Activated T-helper 17 cell treated with anti-CD3 and anti-CD28 coated beads, Interleukin-2, amount 50 U/mL, for 72 hours (primary cell): ENCODE measurements around the gene DUSP21. TPM values are rescaled to one million over a fixed set of nuclear protein-coding genes. Genes with fewer than 3 reads are reported as not detected.
"Not testable (repeated sequence)": the region's sequence is repeated elsewhere in the genome, so short reads cannot be mapped to it uniquely, and the experiment has no call there.

Experiments used
- ATAC-seq: fragments of 150-1000 bp; cut with Tn5 transposase; replicated peaks from 2 replicates; pipeline ENCODE4 v1.10.0; 2021; ENCODE audit warnings: mild to moderate bottlenecking, moderate library complexity
- H3K27ac Mint-ChIP-seq: one replicate; pipeline ENCODE4 v1.8.0; 2022; ENCODE audit warnings: mixed read lengths
- H3K27me3 Mint-ChIP-seq: one replicate; pipeline ENCODE4 v1.8.0; 2022; ENCODE audit warnings: mixed read lengths
- H3K36me3 Mint-ChIP-seq: one replicate; pipeline ENCODE4 v1.8.0; 2022; ENCODE audit warnings: low read depth, mild to moderate bottlenecking, mixed read lengths
- H3K4me1 Mint-ChIP-seq: one replicate; pipeline ENCODE4 v1.8.0; 2022; ENCODE audit warnings: mixed read lengths
- H3K4me3 Mint-ChIP-seq: one replicate; pipeline ENCODE4 v1.8.0; 2022; ENCODE audit warnings: mild to moderate bottlenecking, mixed read lengths
- H3K9me3 Mint-ChIP-seq: one replicate; pipeline ENCODE4 v1.8.0; 2022; ENCODE audit warnings: mixed read lengths
- total RNA-seq, 2 donors: library from RNA; stranded (reverse); gene quantifications; one replicate each; pipeline ENCODE4 v1.2.3, GENCODE V29; 2022

Gene DUSP21
- total RNA-seq: not detected

DNA sequence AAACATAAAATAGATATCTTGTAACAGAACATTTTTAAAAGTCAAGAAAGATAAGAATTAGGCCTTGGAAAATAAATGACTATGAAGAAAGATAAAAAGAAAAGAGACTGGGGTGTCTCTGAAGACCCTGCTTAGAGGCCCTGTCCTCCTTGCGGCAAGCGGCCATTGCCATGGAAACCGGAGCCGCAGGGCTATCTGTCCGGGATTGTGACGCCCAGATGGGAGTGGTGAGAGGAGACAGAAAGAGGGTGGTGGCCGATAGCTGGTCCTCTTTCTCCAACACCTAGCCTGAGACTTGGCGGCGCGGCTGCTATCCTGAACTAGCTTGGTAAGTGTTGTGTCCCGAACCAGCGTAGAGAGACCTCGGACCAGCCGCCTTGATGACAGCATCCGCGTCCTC is at the start of gene DUSP21:
Gene DUSP21, plus strand, starts transcription at position 269 of the 400 bp plus-strand sequence. Its CDS starts 112 bp downstream, at position 381.
- Mint-ChIP-seq H3K9me3 (no peaks in the 10 kb centered on the region), H3K4me3 (no peak within 1 kb of the TSS), H3K27me3 (no peaks in the 10 kb centered on the region), H3K27ac (no peak within 1 kb of the TSS), H3K36me3 (no peaks in the 10 kb centered on the region), H3K4me1 (no peaks in the 10 kb centered on the region)
- no peak for ATAC-seq

DNA sequence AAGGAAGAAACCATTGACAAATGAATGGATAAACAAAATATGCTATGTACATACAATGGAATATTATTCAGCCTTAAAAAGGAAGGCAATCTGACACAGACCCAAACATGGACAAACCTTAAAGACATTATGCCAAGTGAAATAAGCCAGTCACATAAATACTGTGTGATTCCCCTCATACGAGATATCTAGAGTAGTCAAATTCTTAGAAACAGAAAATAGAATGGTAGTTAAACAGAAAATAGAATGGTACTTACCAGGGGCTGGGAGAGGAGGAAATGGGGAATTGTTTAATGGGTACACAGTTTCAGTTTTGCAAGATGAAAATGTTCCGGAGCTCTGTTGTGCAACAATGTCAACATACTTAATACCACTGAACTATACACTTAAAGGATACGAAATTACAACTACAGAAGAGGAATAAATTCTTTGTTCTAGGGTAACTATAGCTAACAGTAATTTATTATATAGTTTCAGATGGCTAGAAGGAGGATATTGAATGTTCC is 47.8 kb upstream of the DUSP21 start:
- Mint-ChIP-seq H3K27ac (no peak overlapping the region), H3K27me3 (no peaks in the 10 kb centered on the region), H3K4me1 (no peaks in the 10 kb centered on the region), H3K9me3 (no peaks in the 10 kb centered on the region), H3K4me3 (no peak overlapping the region), H3K36me3 (no peaks in the 10 kb centered on the region)
- ATAC-seq: no peak

DNA sequence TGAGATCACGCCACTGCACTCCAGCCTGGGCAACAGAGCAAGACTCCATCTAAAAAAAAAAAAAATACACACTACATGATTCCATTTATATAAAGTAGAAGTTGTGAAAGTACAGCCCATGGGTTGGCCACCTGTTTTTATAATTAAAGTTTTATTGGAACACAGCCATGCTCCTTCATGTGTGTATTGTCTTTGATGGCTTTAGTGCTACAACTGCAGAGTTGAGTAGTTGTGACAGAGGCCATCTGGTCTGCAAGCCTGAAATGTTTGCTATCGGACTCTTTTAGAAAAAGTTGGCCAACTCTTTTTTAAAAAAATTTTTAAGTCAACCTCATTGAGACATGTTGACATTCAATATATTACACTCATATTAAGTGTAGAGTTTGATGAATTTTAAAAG is 41.2 kb upstream of the DUSP21 start:
- no peak overlapping the region for H3K27ac Mint-ChIP-seq
- H3K36me3 Mint-ChIP-seq: no peaks in the 10 kb centered on the region
- H3K27me3 Mint-ChIP-seq: no peaks in the 10 kb centered on the region
- ATAC-seq: no peak
- H3K4me1 Mint-ChIP-seq: no peaks in the 10 kb centered on the region
- H3K4me3 Mint-ChIP-seq: no peak overlapping the region
- no peaks in the 10 kb centered on the region for H3K9me3 Mint-ChIP-seq

DNA sequence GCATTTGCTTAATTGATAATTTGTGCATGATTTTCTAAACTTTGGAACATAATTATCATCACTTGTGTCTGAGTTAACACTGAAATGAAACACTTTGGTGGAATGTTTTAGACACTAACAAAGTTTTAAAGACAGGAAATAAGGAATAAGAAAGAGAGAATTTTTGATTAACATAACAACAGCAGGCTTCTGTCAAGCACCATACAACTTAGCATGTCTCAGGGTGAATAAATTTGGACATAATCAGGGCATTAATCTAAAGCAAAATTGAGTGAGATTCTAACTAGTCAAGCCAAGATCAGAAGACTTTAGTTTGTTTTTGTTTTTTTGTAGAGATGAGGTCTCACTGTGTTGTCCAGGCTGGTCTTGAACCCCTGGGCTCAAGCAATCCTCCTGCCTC is 28.1 kb upstream of the DUSP21 start:
- H3K27ac Mint-ChIP-seq: no peak overlapping the region
- H3K9me3 Mint-ChIP-seq: no peaks in the 10 kb centered on the region
- H3K36me3 Mint-ChIP-seq: no peaks in the 10 kb centered on the region
- no peak for ATAC-seq
- no peak overlapping the region for H3K4me3 Mint-ChIP-seq
- no peaks in the 10 kb centered on the region for H3K4me1 Mint-ChIP-seq
- H3K27me3 Mint-ChIP-seq: no peaks in the 10 kb centered on the region

DNA sequence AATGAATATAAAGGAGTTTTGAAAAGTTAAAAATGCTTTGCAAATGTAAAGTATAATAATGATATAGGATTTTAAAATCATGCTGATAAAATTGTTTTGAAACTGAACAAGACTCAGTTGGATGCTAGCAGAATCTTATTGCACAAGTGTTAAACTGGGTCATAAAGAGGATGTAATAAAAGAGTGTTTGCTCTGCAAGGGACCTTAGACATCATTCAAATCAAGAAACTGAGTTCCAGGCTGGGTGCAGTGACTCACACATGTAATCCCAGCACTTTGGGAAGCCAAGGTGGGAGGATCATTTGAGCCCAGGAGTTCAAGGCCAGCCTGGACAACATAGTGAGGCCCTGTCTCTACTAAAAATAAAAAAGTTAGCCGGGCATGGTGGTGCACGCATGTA is 27.5 kb upstream of the DUSP21 start:
- no peak for ATAC-seq
- no peaks in the 10 kb centered on the region for H3K36me3 Mint-ChIP-seq
- no peak overlapping the region for H3K27ac Mint-ChIP-seq

DNA sequence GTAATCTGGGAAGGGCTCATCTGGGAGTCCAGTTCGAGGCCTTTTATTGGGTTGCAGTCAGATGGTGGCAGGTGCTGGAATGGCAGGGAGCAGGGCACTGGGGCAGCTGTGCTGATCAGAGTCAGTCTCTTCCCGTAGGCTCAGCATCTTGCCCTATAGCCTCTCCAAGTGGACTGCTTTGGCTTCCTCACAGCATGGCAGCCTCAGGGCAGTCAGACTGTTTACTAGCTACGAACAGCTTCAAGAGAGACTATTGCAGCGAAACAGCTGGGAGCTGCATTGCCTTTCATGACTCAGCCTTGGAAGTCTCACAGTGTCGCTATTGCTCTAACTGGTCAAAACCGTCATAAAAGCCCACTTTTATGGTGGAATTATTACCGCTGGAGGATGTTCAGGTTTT is 26.8 kb upstream of the DUSP21 start:
- Mint-ChIP-seq H3K9me3 (no peaks in the 10 kb centered on the region), H3K27me3 (no peaks in the 10 kb centered on the region), H3K36me3 (no peaks in the 10 kb centered on the region), H3K4me1 (no peaks in the 10 kb centered on the region), H3K27ac (no peak overlapping the region), H3K4me3 (no peak overlapping the region)
- no peak for ATAC-seq

More for the DNA sequence above, 27.5 kb upstream of the DUSP21 start:
- Mint-ChIP-seq H3K9me3 (no peaks in the 10 kb centered on the region), H3K27me3 (no peaks in the 10 kb centered on the region), H3K4me3 (no peak overlapping the region), H3K4me1 (no peaks in the 10 kb centered on the region)

DNA sequence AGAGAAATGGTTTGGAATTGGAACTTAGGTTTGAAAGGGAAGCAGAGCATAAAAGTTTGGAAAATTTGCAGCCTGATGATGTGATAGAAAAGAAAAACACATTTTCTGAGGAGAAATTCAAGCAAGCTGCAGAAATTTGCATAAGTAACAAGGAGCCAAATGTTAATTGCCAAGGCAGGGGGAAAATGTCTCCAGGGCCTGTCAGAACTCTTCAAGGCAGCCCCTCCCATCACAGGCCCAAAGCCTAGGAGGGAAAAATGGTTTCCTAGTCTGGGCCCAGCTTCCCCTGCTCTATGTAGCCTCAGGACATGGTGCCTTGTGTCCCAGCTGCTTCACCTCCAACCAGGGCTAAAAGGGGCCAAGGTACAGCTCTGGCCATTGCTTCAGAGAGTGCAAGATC is 21.2 kb upstream of the DUSP21 start:
- Mint-ChIP-seq H3K27ac (no peak overlapping the region), H3K4me3 (no peak overlapping the region), H3K36me3 (no peaks in the 10 kb centered on the region), H3K27me3 (no peaks in the 10 kb centered on the region), H3K9me3 (no peaks in the 10 kb centered on the region), H3K4me1 (no peaks in the 10 kb centered on the region)
- ATAC-seq: no peak

DNA sequence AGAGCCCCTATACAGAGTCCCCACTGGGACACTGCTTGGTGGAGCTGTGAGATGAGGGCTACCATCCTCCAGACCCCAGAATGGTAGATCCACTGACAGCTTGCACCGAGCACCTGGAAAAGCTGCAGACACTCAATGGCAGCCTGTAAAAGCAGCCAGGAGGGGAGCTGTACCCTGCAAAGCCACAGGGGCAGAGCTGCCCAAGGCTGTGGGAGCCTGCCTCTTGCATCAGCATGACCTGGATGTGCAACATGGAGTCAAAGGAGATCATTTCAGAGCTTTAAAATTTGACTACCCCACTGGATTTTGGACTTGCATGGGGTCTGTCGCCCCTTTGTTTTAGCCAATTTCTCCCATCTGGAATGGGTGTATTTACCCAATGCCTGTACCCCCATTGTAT is 20.6 kb upstream of the DUSP21 start:
- ATAC-seq, H3K9me3 Mint-ChIP-seq, H3K4me3 Mint-ChIP-seq, H3K27ac Mint-ChIP-seq, H3K36me3 Mint-ChIP-seq, H3K4me1 Mint-ChIP-seq, H3K27me3 Mint-ChIP-seq: not testable (repeated sequence)

DNA sequence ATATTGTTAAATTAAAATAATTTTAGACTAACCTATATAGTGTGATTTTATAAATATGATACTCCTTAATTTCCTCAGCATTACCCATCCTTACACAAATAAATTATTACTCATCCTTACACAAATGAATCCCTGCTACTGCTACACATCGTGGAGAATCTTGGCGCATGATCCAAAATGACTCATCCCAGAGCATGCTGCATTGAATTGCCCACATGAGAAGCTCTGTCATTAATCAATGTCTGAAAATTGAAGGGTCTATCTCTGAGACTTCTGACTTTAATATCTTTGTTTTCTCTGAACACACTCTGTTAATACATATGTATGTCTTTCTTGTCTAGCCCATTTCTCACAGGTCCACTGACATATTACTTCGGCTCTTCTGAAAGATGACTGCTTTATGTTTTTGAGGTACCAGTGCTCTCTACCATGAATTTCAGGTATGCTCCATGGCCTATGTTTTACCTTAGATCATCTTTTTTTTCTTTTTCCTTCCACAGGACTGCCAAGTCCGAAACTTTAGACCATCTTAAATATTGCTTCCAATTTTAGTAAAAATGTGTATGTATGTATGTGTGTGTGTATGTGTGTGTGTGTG is 15.7 kb upstream of the DUSP21 start:
- Mint-ChIP-seq H3K4me3 (no peak overlapping the region), H3K4me1 (no peaks in the 10 kb centered on the region), H3K27ac (no peak overlapping the region), H3K27me3 (no peaks in the 10 kb centered on the region), H3K9me3 (no peaks in the 10 kb centered on the region), H3K36me3 (no peaks in the 10 kb centered on the region)
- no peak for ATAC-seq

DNA sequence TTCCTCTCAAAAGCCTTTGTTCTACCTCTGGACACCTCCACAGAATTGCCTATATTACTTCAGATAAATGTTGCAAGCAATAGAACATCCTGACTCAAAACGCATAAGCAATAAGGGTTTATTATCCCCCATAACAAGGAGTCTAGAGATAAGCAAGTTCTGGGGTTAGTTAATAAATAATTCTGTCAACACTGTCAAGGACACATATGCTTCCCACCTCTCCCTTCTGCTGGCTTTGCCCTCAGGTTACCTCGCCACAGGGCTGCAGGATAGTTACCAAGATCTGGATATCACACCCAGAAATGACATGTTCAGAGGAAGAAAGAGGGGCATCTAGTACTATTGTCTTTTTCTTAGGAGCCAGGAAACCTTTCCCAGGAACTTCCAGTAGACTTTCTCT is 14.0 kb upstream of the DUSP21 start:
- Mint-ChIP-seq H3K27ac (no peak overlapping the region), H3K4me1 (no peaks in the 10 kb centered on the region), H3K4me3 (no peak overlapping the region), H3K27me3 (peaks cover 3% of the 10 kb centered on the region), H3K9me3 (no peaks in the 10 kb centered on the region), H3K36me3 (no peaks in the 10 kb centered on the region)
- ATAC-seq: no peak

DNA sequence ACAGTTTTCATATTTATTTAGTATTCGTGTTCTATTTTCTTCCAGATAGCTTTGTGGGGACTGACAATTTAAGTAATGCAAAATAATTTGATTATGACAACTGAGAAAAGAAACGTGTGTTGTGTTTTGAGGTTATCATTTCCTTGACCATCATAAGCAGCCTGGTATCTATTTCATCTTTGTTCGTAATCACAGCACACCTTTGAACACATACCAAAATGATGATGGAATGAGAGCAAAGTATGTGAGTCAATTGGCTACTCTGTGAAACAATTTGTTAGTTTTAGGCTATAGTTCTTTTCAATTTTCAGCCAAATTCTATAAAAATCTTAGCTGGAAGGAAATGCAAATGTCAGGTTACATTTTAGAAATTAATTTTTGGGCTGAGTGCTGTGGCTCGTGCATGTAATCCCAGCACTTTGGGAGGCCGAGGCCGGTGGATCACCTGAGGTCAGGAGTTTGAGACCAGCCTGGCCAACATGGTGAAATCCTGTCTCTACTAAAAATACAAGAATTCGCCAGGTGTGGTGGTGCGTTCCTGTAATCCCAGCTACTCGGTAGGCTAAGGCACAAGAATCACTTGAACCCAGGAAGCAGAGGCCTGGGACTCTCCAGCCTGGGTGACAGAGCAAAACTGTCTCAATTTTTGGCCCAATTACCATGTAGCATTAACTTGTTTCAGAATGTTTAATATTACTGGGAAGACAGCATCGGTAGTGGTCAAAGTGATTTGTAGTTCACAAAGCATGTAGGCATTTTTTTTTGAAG is 1.1 kb upstream of the DUSP21 start:
- no peak overlapping the region for H3K27ac Mint-ChIP-seq
- no peak for ATAC-seq
- no peak overlapping the region for H3K4me3 Mint-ChIP-seq
- no peaks in the 10 kb centered on the region for H3K9me3 Mint-ChIP-seq
- H3K36me3 Mint-ChIP-seq: no peaks in the 10 kb centered on the region
- H3K27me3 Mint-ChIP-seq: no peaks in the 10 kb centered on the region
- no peaks in the 10 kb centered on the region for H3K4me1 Mint-ChIP-seq

DNA sequence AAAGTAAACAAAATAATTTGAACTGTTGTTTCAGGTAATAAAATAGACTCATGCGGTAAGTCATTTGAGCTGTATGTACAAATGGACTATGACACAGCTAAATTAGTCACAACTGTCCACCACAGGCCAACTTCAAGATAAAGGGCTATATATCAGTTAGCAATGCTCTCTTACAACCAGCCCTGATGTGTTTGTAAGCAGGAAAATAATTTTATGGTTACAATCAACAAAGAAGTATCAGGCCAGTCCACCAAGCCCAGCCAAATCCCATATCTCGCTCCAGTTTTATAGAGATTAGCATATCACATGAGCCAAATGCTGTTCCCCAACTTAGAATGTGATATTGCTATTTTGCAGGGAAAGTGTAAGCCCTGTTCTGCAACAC is 511 bp upstream of the DUSP21 start:
- ATAC-seq: no peak
- H3K27me3 Mint-ChIP-seq: no peaks in the 10 kb centered on the region
- H3K36me3 Mint-ChIP-seq: no peaks in the 10 kb centered on the region
- H3K4me1 Mint-ChIP-seq: no peaks in the 10 kb centered on the region
- no peak overlapping the region for H3K4me3 Mint-ChIP-seq
- no peak overlapping the region for H3K27ac Mint-ChIP-seq
- no peaks in the 10 kb centered on the region for H3K9me3 Mint-ChIP-seq

DNA sequence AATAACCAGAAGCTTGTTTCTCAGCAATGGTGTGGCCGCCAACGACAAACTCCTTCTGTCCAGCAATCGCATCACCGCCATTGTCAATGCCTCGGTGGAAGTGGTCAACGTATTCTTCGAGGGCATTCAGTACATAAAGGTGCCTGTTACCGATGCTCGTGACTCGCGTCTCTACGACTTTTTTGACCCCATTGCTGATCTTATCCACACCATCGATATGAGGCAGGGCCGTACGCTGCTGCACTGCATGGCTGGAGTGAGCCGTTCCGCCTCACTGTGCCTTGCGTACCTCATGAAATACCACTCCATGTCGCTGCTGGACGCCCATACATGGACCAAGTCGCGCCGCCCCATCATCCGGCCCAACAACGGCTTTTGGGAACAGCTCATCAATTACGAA is 383 bp downstream of the DUSP21 start:
- H3K27ac Mint-ChIP-seq: no peak overlapping the region
- no peaks in the 10 kb centered on the region for H3K27me3 Mint-ChIP-seq
- H3K36me3 Mint-ChIP-seq: no peaks in the 10 kb centered on the region
- H3K4me1 Mint-ChIP-seq: no peaks in the 10 kb centered on the region
- no peaks in the 10 kb centered on the region for H3K9me3 Mint-ChIP-seq
- no peak overlapping the region for H3K4me3 Mint-ChIP-seq
- ATAC-seq: no peak

DNA sequence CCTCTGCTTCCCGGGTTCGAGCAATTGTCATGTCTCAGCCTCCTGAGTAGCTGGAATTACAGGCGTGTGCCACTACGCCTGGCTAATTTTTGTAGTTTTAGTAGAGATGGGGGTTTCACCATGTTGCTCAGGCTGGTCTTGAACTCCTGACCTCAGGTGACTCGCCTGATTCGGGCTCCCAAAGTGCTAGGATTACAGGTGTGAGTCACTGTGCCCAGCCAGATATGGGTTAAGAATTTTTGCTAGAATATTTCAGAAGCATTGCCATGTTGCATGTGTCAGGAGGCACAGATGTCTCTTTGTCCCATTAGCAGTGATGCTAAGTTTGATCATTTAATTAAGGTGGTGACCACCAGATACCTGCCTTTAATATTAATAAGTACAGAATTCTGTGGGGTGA is 7.1 kb downstream of the DUSP21 start:
- H3K4me1 Mint-ChIP-seq, H3K9me3 Mint-ChIP-seq, H3K27me3 Mint-ChIP-seq, H3K36me3 Mint-ChIP-seq, ATAC-seq, H3K27ac Mint-ChIP-seq, H3K4me3 Mint-ChIP-seq: not testable (repeated sequence)

DNA sequence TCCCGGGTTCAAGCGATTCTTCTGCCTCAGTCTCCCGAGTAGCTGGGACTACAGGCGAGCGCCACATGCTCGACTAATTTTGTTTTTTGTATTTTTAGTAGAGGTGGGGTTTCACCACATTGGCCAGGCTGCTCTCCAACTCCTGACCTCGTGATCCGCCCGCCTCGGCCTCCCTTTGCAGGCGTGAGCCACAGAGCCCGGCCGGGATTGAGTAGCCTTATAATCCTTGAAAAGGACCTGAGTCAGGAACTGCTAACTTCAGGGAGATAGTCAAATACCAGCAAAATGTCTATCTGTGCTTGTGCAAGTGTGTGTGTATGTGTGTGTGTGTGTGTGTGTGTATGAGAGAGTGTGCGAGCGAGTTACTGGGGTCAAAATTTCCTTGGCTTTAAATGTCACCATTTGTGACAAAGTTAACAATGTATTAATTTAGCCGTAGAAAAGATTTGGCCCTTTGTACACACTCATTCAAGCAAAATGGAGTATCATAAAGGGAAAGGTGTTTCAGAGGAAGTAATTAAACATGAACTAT is 27.4 kb downstream of the DUSP21 start:
- no peak overlapping the region for H3K27ac Mint-ChIP-seq
- no peak for ATAC-seq
- no peaks in the 10 kb centered on the region for H3K4me1 Mint-ChIP-seq
- H3K9me3 Mint-ChIP-seq: no peaks in the 10 kb centered on the region
- no peaks in the 10 kb centered on the region for H3K27me3 Mint-ChIP-seq
- peaks cover 22% of the 10 kb centered on the region for H3K36me3 Mint-ChIP-seq
- peak overlapping the region; percentile 92 for H3K4me3 Mint-ChIP-seq
